Liver (tissue), 9 donors: ENCODE results near the gene PPP1R11. TPM values are rescaled to one million over a fixed set of nuclear protein-coding genes. Genes with fewer than 3 reads are reported as not detected.

ENCODE experiments used
- DNase-seq: peaks from one replicate; pipeline ENCODE4 v3.0.0-alpha.2; 2017; ENCODE audit warnings: low spot score
- H3K27ac ChIP-seq, 2 donors: one replicate each; pipeline ENCODE4 v1.7.0; 2013; ENCODE audit warnings: inconsistent platforms in 2 of 2, low read length in 2 of 2, control low read depth in 1 of 2, low read depth in 1 of 2, mild to moderate bottlenecking in 1 of 2
- H3K27me3 ChIP-seq, 4 donors: one replicate each; pipeline versions ENCODE4 v1.6.1 to v1.7.0; 2013; ENCODE audit warnings: low read length in 3 of 4, inconsistent platforms in 1 of 4, mild to moderate bottlenecking in 1 of 4, moderate library complexity in 1 of 4; ENCODE audit not compliant: control insufficient read depth in 4 of 4, insufficient read depth in 4 of 4
- H3K36me3 ChIP-seq, 4 donors: one replicate each; pipeline versions ENCODE4 v1.6.1 to v1.7.0; 2013; ENCODE audit warnings: low read length in 3 of 4, mild to moderate bottlenecking in 3 of 4, low read depth in 1 of 4, moderate library complexity in 1 of 4; ENCODE audit not compliant: control insufficient read depth in 4 of 4, insufficient read depth in 3 of 4
- H3K4me1 ChIP-seq, 4 donors: one replicate each; pipeline versions ENCODE4 v1.6.1 to v1.7.0; 2013; ENCODE audit warnings: low read length in 3 of 4, mild to moderate bottlenecking in 3 of 4, moderate library complexity in 1 of 4; ENCODE audit not compliant: control insufficient read depth in 4 of 4, insufficient read depth in 4 of 4
- H3K4me3 ChIP-seq, 3 donors: one replicate each; pipeline versions ENCODE4 v1.6.1 to v1.7.0; 2013; ENCODE audit warnings: low read length in 3 of 3, control low read depth in 1 of 3, low read depth in 1 of 3, mild to moderate bottlenecking in 1 of 3
- H3K9ac ChIP-seq, 2 donors: one replicate each; pipeline ENCODE4 v1.7.0; 2013; ENCODE audit warnings: low read length in 2 of 2, mild to moderate bottlenecking in 2 of 2, moderate library complexity in 2 of 2, control low read depth in 1 of 2, low read depth in 1 of 2
- H3K9me3 ChIP-seq, 4 donors: one replicate each; pipeline versions ENCODE4 v1.6.1 to v1.7.0; 2013; ENCODE audit warnings: low read length in 3 of 4; ENCODE audit not compliant: control insufficient read depth in 4 of 4
- ATF3 ChIP-seq: IDR thresholded peaks from 2 replicates; pipeline ENCODE4 v1.6.1; 2016; ENCODE audit warnings: antibody characterized with exemption
- CTCF ChIP-seq: fragments of 150-350 bp; IDR thresholded peaks from 2 replicates; pipeline ENCODE4 v1.5.1; 2017; ENCODE audit warnings: improper control_type of control experiment, low read depth, low read length; ENCODE audit not compliant: missing input control
- EGR1 ChIP-seq, 2 donors: IDR thresholded peaks; 2 replicates each; pipeline ENCODE4 v1.6.1; 2016 to 2018; ENCODE audit warnings: antibody characterized with exemption in 2 of 2, low read depth in 2 of 2
- FOXA1 ChIP-seq: IDR thresholded peaks from 2 replicates; pipeline ENCODE4 v1.6.1; 2016; ENCODE audit warnings: antibody characterized with exemption
- FOXA2 ChIP-seq: IDR thresholded peaks from 2 replicates; pipeline ENCODE4 v1.6.1; 2016; ENCODE audit warnings: antibody characterized with exemption
- GABPA ChIP-seq, 2 donors: IDR thresholded peaks in 1 of 2; conservative IDR thresholded peaks in 1 of 2; 2 replicates each; pipeline ENCODE4 v1.6.1; 2016; ENCODE audit warnings: antibody characterized with exemption in 2 of 2, mild to moderate bottlenecking in 1 of 2, moderate library complexity in 1 of 2
- HNF4A ChIP-seq, 2 donors: conservative IDR thresholded peaks; 2 replicates each; pipeline ENCODE4 v1.6.1; 2016; ENCODE audit warnings: antibody characterized with exemption in 2 of 2, mild to moderate bottlenecking in 2 of 2
- JUND ChIP-seq, 2 donors: IDR thresholded peaks; 2 replicates each; pipeline ENCODE4 v1.6.1; 2016; ENCODE audit warnings: antibody characterized with exemption in 2 of 2
- MAX ChIP-seq: IDR thresholded peaks from 2 replicates; pipeline ENCODE4 v1.6.1; 2016; ENCODE audit warnings: antibody characterized with exemption
- NR2F2 ChIP-seq: IDR thresholded peaks from 2 replicates; pipeline ENCODE4 v1.6.1; 2016; ENCODE audit warnings: antibody characterized with exemption
- RAD21 ChIP-seq, 2 donors: IDR thresholded peaks; 2 replicates each; pipeline ENCODE4 v1.6.1; 2016; ENCODE audit warnings: antibody characterized with exemption in 2 of 2, mild to moderate bottlenecking in 2 of 2
- REST ChIP-seq: IDR thresholded peaks from 2 replicates; pipeline ENCODE4 v1.6.1; 2016; ENCODE audit warnings: antibody characterized with exemption, mild to moderate bottlenecking
- SP1 ChIP-seq: IDR thresholded peaks from 2 replicates; pipeline ENCODE4 v1.6.1; 2018; ENCODE audit warnings: antibody characterized with exemption, mild to moderate bottlenecking
- TAF1 ChIP-seq: conservative IDR thresholded peaks from 2 replicates; pipeline ENCODE4 v1.6.1; 2016; ENCODE audit warnings: antibody characterized with exemption, mild to moderate bottlenecking
- YY1 ChIP-seq: IDR thresholded peaks from 2 replicates; pipeline ENCODE4 v1.6.1; 2016; ENCODE audit warnings: antibody characterized with exemption, mild to moderate bottlenecking
- ZBTB33 ChIP-seq: IDR thresholded peaks from 2 replicates; pipeline ENCODE4 v1.6.1; 2016; ENCODE audit warnings: antibody characterized with exemption
- WGBS: extraction: QIAGEN DNeasy Blood & Tissue Kit; methylation state at CpG from one replicate; pipeline ENCODE4 v1.1.7; 2013; 5-methylcytosine and 5-hydroxymethylcytosine counted together
- polyA plus RNA-seq, 2 donors: library from polyadenylated mRNA; stranded (reverse) in 1 of 2; unstranded in 1 of 2; fragments of 200-250 nt in 1 of 2; fragments of >200 nt in 1 of 2; fragmentation: Nextera tagmentation in 1 of 2; extraction: Ambion mirVana in 1 of 2; gene quantifications; one replicate each; pipeline versions ENCODE4 v1.2.1 to v1.2.3, GENCODE V29; 2013 to 2015
- total RNA-seq, 2 donors: library from RNA; depleted of rRNA; stranded (reverse); fragments of >200 nt; gene quantifications; one replicate each; pipeline ENCODE4 v1.2.3, GENCODE V29; 2014
- donor health status: healthy.
- donor health status: healthy.
- donor health status: healthy.
- donor health status: healthy.
- donor health status: healthy.

Gene PPP1R11
- total and polyA plus RNA-seq, 4 donors: 7.8 to 30.9 (median 19.5) TPM

- Histone ChIP-seq H3K4me1 (peaks cover 6 to 13% (median 9%) of the 10 kb centered on the region in 4 donors), H3K9ac (no peak overlapping the region), H3K36me3 (no peaks in the 10 kb centered on the region), H3K27ac (no peak overlapping the region), H3K9me3 (no peaks in the 10 kb centered on the region), H3K4me3 (no peak overlapping the region), H3K27me3 (peaks cover 3 to 16% (median 7%) of the 10 kb centered on the region in 4 donors)
- TF ChIP-seq ATF3 (no peak), FOXA2 (no peak), FOXA1 (no peak), RAD21 (IDR thresholded peaks at IDR 0.05) (no peak), EGR1 (IDR thresholded peaks at IDR 0.05; ENCODE audit: low read depth in 2 of 2) (no peak), GABPA (IDR thresholded peaks at IDR 0.05 in 1 of 2, conservative IDR thresholded peaks at IDR 0.05 in 1 of 2) (no peak), SP1 (no peak), JUND (IDR thresholded peaks at IDR 0.05) (no peak), CTCF (no peak), YY1 (no peak), NR2F2 (no peak), REST (no peak), HNF4A (conservative IDR thresholded peaks at IDR 0.05) (no peak), MAX (no peak), ZBTB33 (no peak), TAF1 (no peak)
- DNase-seq: no peak
- 56% methylated on average over 4 of the region's 4 CpGs for WGBS
Observed at GRCh38 chr6:30077218-30077617, 10.2 kb downstream of the PPP1R11 start.

- no peak overlapping the region for H3K27ac ChIP-seq
- no peaks in the 10 kb centered on the region for H3K9me3 ChIP-seq
- no peaks in the 10 kb centered on the region for H3K36me3 ChIP-seq
- no peak for TF ChIP-seq FOXA2
- no peak overlapping the region for H3K4me3 ChIP-seq
- H3K9ac ChIP-seq: no peak overlapping the region
- peaks cover 4 to 17% (median 7%) of the 10 kb centered on the region in 4 donors for H3K27me3 ChIP-seq
- no peaks in the 10 kb centered on the region for H3K4me1 ChIP-seq
- 70% methylated on average over 5 of the region's 5 CpGs for WGBS
- DNase-seq: no peak
Observed at GRCh38 chr6:30087876-30088275, 20.9 kb downstream of the PPP1R11 start.
